ENCODE results near the gene LRRK2. TPM values are rescaled to one million over a fixed set of nuclear protein-coding genes. Genes with fewer than 3 reads are reported as not detected.

The LRRK2 gene
- total and polyA plus RNA-seq, 2 of the 8 experiments (the other 6 are each of a cell fraction or from before 2014, with no cell fraction given), result 0.06 to 0.13 TPM

DNA sequence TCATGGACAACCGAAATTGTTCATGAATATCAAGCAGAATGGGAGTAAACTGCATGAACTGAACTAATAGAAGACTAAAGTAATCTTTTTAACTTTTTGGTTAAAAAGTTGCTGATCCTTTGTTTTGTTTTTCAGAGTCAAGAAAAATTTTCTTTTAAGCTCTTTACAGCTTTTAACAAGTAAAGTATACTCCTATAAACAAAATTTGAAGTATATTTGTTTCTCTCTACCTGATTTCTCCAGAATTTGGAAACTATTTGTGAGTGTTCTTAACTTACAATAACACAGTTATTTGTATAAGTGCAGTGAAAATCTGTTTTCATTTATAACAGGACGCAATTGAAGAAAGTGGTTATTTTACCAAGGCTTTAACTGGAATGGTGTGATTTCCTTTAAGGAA lies 12.2 kb upstream of the LRRK2 start:
- Histone ChIP-seq H3K79me1 (ENCODE audit: low read depth, low read length) (no peaks in the 10 kb centered on the region), H3K9me3 (ENCODE audit: insufficient read depth in 2 of 2, low read depth in 1 of 2, low read length in 1 of 2) (peaks cover 3 to 5% of the 10 kb centered on the region in 2 experiments; a peak in 2 of 4 replicates), H2AFZ (ENCODE audit: low read length) (no peak overlapping the region), H3K79me2 (ENCODE audit: control insufficient read depth in 1 of 2, insufficient read depth in 2 of 2, low read length in 2 of 2) (no peaks in the 10 kb centered on the region), H2BK20ac (ENCODE audit: low read length) (no peak overlapping the region), H3K27me3 (replicated peaks in 1 of 4; ENCODE audit: control insufficient read depth in 3 of 4, extremely low read depth in 1 of 4, insufficient read depth in 3 of 4, low read length in 3 of 4) (no peaks in the 10 kb centered on the region), H3K4me3 (ENCODE audit: extremely low read depth in 1 of 4, insufficient read depth in 2 of 4, low read depth in 3 of 4, low read length in 4 of 4) (no peak overlapping the region), H2BK12ac (ENCODE audit: low read depth, low read length) (no peak overlapping the region), H3K36me3 (ENCODE audit: control insufficient read depth in 2 of 4, insufficient read depth in 4 of 4, low read length in 3 of 4) (no peaks in the 10 kb centered on the region), H3K18ac (ENCODE audit: extremely low read depth, low read length) (no peak overlapping the region), H4K8ac (ENCODE audit: extremely low read depth, insufficient read depth, low read length) (no peak overlapping the region), H3K27ac (ENCODE audit: low read depth, low read length) (no peak overlapping the region), H4K20me1 (replicated peaks in 1 of 2; ENCODE audit: control insufficient read depth in 1 of 2, insufficient read depth in 2 of 2, low read length in 2 of 2) (no peaks in the 10 kb centered on the region), H2BK120ac (replicated peaks; ENCODE audit: low read depth, low read length) (no peak overlapping the region), H3K4ac (replicated peaks; ENCODE audit: insufficient read length, low read depth, low read length) (no peak overlapping the region), H4K5ac (ENCODE audit: insufficient read length, low read depth, low read length) (no peak overlapping the region), H3K56ac (replicated peaks; ENCODE audit: insufficient read length, low read depth, low read length) (no peak overlapping the region), H2BK5ac (ENCODE audit: low read depth, low read length) (no peak overlapping the region), H3K23ac (ENCODE audit: insufficient read length) (no peak overlapping the region), H4K91ac (replicated peaks; ENCODE audit: insufficient read length, low read length) (no peak overlapping the region), H3K4me2 (ENCODE audit: insufficient read depth in 1 of 2, low read depth in 2 of 2, low read length in 2 of 2) (no peak overlapping the region), H3K23me2 (ENCODE audit: low read depth, low read length) (no peaks in the 10 kb centered on the region), H3K4me1 (replicated peaks in 1 of 4; ENCODE audit: control insufficient read depth in 3 of 4, insufficient read depth in 4 of 4, low read length in 3 of 4) (no peaks in the 10 kb centered on the region), H2BK15ac (ENCODE audit: low read length) (no peak overlapping the region), H2AK5ac (ENCODE audit: low read depth, low read length) (no peak overlapping the region), H3K14ac (ENCODE audit: insufficient read length) (no peak overlapping the region), H3K9ac (replicated peaks in 1 of 4; ENCODE audit: extremely low read depth in 1 of 4, low read depth in 3 of 4, low read length in 3 of 4) (no peak overlapping the region)
- POLR2A ChIA-PET (ENCODE audit: partially characterized antibody), result no interaction called here
- CTCF ChIA-PET (ENCODE audit: partially characterized antibody), result no interaction called here
- DNase-seq (ENCODE audit: low read depth in 1 of 2, low spot score in 2 of 2) (no peak), FAIRE-seq (no peak)
- 89% methylated on average over 2 of the region's 2 CpGs; no CpG with 5 or more reads in 1 of the 2 experiments for WGBS, 2 experiments (ENCODE audit: extremely low coverage in 1 of 2, insufficient coverage in 1 of 2, insufficient read length in 1 of 2, insufficient replicate concordance in 2 of 2, low coverage in 1 of 2, low lambda C conversion rate in 2 of 2, missing lambda C conversion rate in 1 of 2)
- TF ChIP-seq JUND (IDR thresholded peaks at IDR 0.05; ENCODE audit: low read length), result no peak
- no peak for TF ChIP-seq EZH2 (IDR thresholded peaks at IDR 0.05; ENCODE audit: low read depth, low read length, severe bottlenecking)
- no peak for TF ChIP-seq POLR2AphosphoS5 (IDR thresholded peaks at IDR 0.05; ENCODE audit: low read depth, low read length)
- TF ChIP-seq GTF2F1 (IDR thresholded peaks at IDR 0.05; ENCODE audit: borderline replicate concordance, low read depth, low read length), result no peak
- TF ChIP-seq RAD21 (IDR thresholded peaks at IDR 0.05 in 1 of 2, conservative IDR thresholded peaks at IDR 0.05 in 1 of 2; ENCODE audit: low read depth in 2 of 2, low read length in 2 of 2), result no peak
- no peak for TF ChIP-seq NRF1 (IDR thresholded peaks at IDR 0.05; ENCODE audit: low read depth, low read length)
- TF ChIP-seq ZNF274 (IDR thresholded peaks at IDR 0.05; ENCODE audit: borderline replicate concordance, extremely low read depth, low read length), result no peak
- no peak for TF ChIP-seq TAF7 (optimal IDR thresholded peaks at IDR 0.05; ENCODE audit: borderline replicate concordance, low read depth, low read length)
